Stomach smooth muscle (tissue), 2 donors: Measurements from ENCODE around the gene ERC2.

Experiments
- H3K27ac ChIP-seq: one replicate; pipeline ENCODE4 v1.7.0; 2013; ENCODE audit warnings: mild to moderate bottlenecking, low read length, inconsistent platforms
- H3K27me3 ChIP-seq, 2 donors: one replicate each; pipeline ENCODE4 v1.7.0; 2013; ENCODE audit warnings: low read length in 2 of 2; ENCODE audit not compliant: insufficient read depth in 2 of 2, control insufficient read depth in 1 of 2
- H3K36me3 ChIP-seq, 2 donors: one replicate each; pipeline ENCODE4 v1.7.0; 2013; ENCODE audit warnings: low read length in 2 of 2; ENCODE audit not compliant: control insufficient read depth in 2 of 2, insufficient read depth in 2 of 2
- H3K4me1 ChIP-seq: one replicate; pipeline ENCODE4 v1.7.0; 2013; ENCODE audit warnings: low read length; ENCODE audit not compliant: control insufficient read depth, insufficient read depth
- H3K4me3 ChIP-seq, 2 donors: one replicate each; pipeline ENCODE4 v1.7.0; 2013; ENCODE audit warnings: low read length in 2 of 2
- H3K9ac ChIP-seq, 2 donors: one replicate each; pipeline ENCODE4 v1.7.0; 2013; ENCODE audit warnings: low read length in 2 of 2, mild to moderate bottlenecking in 1 of 2
- H3K9me3 ChIP-seq, 2 donors: one replicate each; pipeline ENCODE4 v1.7.0; 2013; ENCODE audit warnings: low read length in 2 of 2; ENCODE audit not compliant: control insufficient read depth in 2 of 2
- donor health status: healthy.
- donor health status: Pancreatic carcinoma.

ERC2 gene

GRCh38 chr3:55661571-55661970 is 806.7 kb downstream of the ERC2 start:
- H3K36me3 ChIP-seq, result no peaks in the 10 kb centered on the region
- no peak overlapping the region for H3K27ac ChIP-seq
- no peaks in the 10 kb centered on the region for H3K4me1 ChIP-seq
- H3K4me3 ChIP-seq, result no peak overlapping the region
- no peaks in the 10 kb centered on the region for H3K9me3 ChIP-seq
- H3K9ac ChIP-seq, result no peak overlapping the region
- no peaks in the 10 kb centered on the region for H3K27me3 ChIP-seq

DNA sequence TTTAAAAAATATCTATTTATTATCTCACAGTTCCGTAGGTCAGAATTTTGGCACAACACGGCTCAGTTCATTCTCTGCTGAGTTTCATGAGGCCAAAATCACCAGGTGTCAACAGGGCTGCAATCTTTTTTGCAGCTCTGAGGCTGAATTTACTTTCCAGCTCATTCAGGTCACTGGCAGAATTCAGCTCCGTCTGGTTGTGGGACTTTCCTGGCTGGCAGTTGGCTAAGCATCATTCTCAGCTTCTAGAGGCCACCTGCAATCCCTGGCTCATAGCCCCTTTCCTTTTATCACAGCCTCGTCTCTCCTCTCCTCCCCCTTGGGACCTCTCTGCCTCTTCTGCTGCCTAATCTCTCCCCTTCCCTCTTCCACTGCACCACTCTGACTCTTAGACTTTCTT is 807.1 kb downstream of the ERC2 start:
- Histone ChIP-seq H3K4me1 (no peaks in the 10 kb centered on the region), H3K27ac (no peak overlapping the region), H3K9me3 (no peaks in the 10 kb centered on the region), H3K27me3 (no peaks in the 10 kb centered on the region), H3K36me3 (no peaks in the 10 kb centered on the region), H3K9ac (no peak overlapping the region), H3K4me3 (no peak overlapping the region)

GRCh38 chr3:55660642-55661041 is 807.6 kb downstream of the ERC2 start:
- no peaks in the 10 kb centered on the region for H3K27me3 ChIP-seq
- no peak overlapping the region for H3K27ac ChIP-seq
- no peaks in the 10 kb centered on the region for H3K4me1 ChIP-seq
- H3K9ac ChIP-seq, result no peak overlapping the region
- no peak overlapping the region for H3K4me3 ChIP-seq
- no peaks in the 10 kb centered on the region for H3K9me3 ChIP-seq
- H3K36me3 ChIP-seq, result no peaks in the 10 kb centered on the region

DNA sequence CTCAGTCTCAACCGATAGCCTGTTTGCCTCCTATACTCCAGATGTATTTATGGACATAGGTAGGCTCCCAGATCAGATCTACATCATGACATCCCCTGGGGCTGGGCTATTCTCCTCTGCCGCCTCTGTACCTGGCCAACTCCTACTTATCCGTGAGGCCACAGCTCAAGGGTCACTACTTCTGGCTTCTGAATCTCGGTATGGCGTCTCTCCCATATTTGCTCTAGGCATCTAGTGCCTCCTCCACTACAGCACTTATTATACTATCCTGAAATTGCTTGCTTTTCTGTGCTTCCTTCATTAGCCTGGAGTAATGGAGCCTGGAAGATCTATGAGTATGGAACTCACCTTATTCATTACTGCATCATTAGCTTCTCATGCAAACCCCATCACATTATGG is 808.6 kb downstream of the ERC2 start:
- no peak overlapping the region for H3K27ac ChIP-seq
- H3K4me3 ChIP-seq, result no peak overlapping the region
- no peaks in the 10 kb centered on the region for H3K36me3 ChIP-seq
- H3K4me1 ChIP-seq, result no peaks in the 10 kb centered on the region
- no peaks in the 10 kb centered on the region for H3K27me3 ChIP-seq
- no peaks in the 10 kb centered on the region for H3K9me3 ChIP-seq
- H3K9ac ChIP-seq, result no peak overlapping the region

- Histone ChIP-seq H3K4me1 (no peaks in the 10 kb centered on the region), H3K4me3 (no peak overlapping the region), H3K27me3 (no peaks in the 10 kb centered on the region), H3K36me3 (no peaks in the 10 kb centered on the region), H3K9ac (no peak overlapping the region), H3K27ac (no peak overlapping the region), H3K9me3 (no peaks in the 10 kb centered on the region)
Measured at GRCh38 chr3:55658690-55659562, 809.3 kb downstream of the ERC2 start.

GRCh38 chr3:55658270-55658669 is 810.0 kb downstream of the ERC2 start:
- Histone ChIP-seq H3K9ac (no peak overlapping the region), H3K4me3 (no peak overlapping the region), H3K27ac (no peak overlapping the region), H3K36me3 (no peaks in the 10 kb centered on the region), H3K9me3 (no peaks in the 10 kb centered on the region), H3K27me3 (no peaks in the 10 kb centered on the region), H3K4me1 (no peaks in the 10 kb centered on the region)

DNA sequence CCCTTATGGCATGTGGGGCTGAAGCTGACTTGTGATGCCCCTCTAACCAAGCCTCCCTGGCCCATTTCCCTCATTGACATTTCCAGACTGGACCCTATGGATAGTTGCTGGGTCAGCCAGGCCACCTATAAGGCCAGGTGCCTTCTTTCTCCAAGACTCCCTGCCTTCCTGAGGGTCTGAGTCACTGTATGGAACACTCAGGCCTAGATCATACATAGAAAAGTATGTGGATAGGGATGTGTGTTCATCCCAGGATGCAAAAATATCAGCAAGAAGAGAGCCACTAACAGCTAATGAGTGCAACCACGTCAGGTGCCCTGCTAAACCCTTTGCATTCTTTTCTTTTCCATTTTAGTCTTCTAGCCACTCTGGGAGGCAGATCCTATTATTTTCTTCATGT is 812.7 kb downstream of the ERC2 start:
- Histone ChIP-seq H3K4me1 (no peaks in the 10 kb centered on the region), H3K36me3 (no peaks in the 10 kb centered on the region), H3K4me3 (no peak overlapping the region), H3K27me3 (no peaks in the 10 kb centered on the region), H3K9me3 (no peaks in the 10 kb centered on the region), H3K9ac (no peak overlapping the region), H3K27ac (no peak overlapping the region)

- Histone ChIP-seq H3K4me1 (no peaks in the 10 kb centered on the region), H3K36me3 (no peaks in the 10 kb centered on the region), H3K27me3 (no peaks in the 10 kb centered on the region)
Measured at GRCh38 chr3:55654123-55654760, 814.0 kb downstream of the ERC2 start.

GRCh38 chr3:55651011-55651410 is 817.3 kb downstream of the ERC2 start:
- Histone ChIP-seq H3K9me3 (no peaks in the 10 kb centered on the region), H3K4me3 (no peak overlapping the region), H3K27me3 (no peaks in the 10 kb centered on the region), H3K36me3 (no peaks in the 10 kb centered on the region), H3K4me1 (no peaks in the 10 kb centered on the region), H3K27ac (no peak overlapping the region), H3K9ac (no peak overlapping the region)

More at GRCh38 chr3:55654123-55654760, 814.0 kb downstream of the ERC2 start:
- H3K4me3 ChIP-seq, result no peak overlapping the region
- H3K9me3 ChIP-seq, result no peaks in the 10 kb centered on the region
- H3K9ac ChIP-seq, result no peak overlapping the region
- H3K27ac ChIP-seq, result no peak overlapping the region

GRCh38 chr3:55650011-55650410 is 818.3 kb downstream of the ERC2 start:
- Histone ChIP-seq H3K27ac (no peak overlapping the region), H3K9ac (no peak overlapping the region), H3K9me3 (no peaks in the 10 kb centered on the region), H3K4me1 (no peaks in the 10 kb centered on the region), H3K36me3 (no peaks in the 10 kb centered on the region), H3K4me3 (no peak overlapping the region), H3K27me3 (no peaks in the 10 kb centered on the region)

- no peaks in the 10 kb centered on the region for H3K36me3 ChIP-seq
- H3K4me3 ChIP-seq, result no peak overlapping the region
- H3K9ac ChIP-seq, result no peak overlapping the region
- H3K4me1 ChIP-seq, result no peaks in the 10 kb centered on the region
- H3K27ac ChIP-seq, result no peak overlapping the region
- no peaks in the 10 kb centered on the region for H3K9me3 ChIP-seq
- H3K27me3 ChIP-seq, result no peaks in the 10 kb centered on the region
Measured at GRCh38 chr3:55649554-55649953, 818.7 kb downstream of the ERC2 start.
